Fibroblast of skin of right biceps (primary cell): Measurements from ENCODE around the gene SFT2D3.

Experiments
- DNase-seq: peaks from one replicate; pipeline ENCODE4 v3.0.0-alpha.2; 2013

The SFT2D3 gene

DNA sequence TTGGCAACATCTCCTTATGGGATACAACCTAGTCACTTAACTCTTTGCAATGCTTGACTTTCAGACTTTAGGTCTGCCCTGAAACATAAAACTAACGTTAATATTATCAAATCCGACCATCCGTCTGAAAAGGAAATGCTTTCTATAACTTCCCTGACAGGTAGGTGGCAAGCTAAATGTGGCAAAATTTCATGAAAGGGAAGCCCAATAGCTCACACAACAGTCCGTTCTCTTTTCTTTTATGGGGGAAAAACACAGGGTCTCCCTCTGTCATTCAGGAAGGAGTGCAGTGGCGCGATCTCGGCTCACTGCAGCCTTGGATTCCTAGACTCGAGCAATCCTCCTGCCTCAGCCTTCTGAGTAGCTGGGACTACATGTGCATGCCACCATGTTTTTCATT is 52.9 kb downstream of the SFT2D3 start:
- DNase-seq = no peak
